ENCODE measurements around the gene CD1C. TPM values are rescaled to one million over a fixed set of nuclear protein-coding genes. Genes with fewer than 3 reads are reported as not detected.

The CD1C gene
- total and polyA plus RNA-seq, 9 of the 15 experiments (the other 6 are each of a cell fraction or from before 2014, with no cell fraction given): not detected

GRCh38 chr1:158324395-158324794, 34.7 kb downstream of the CD1C start:
- H3K9me3 ChIP-seq (replicated peaks; ENCODE audit: control insufficient read depth, insufficient read depth, low read depth, low read length): no peaks in the 10 kb centered on the region
- H3K79me2 ChIP-seq (ENCODE audit: control insufficient read depth, insufficient read depth, low read length): no peaks in the 10 kb centered on the region
- ChIA-PET POLR2A (no interaction called here), CTCF (ENCODE audit: low intra/inter-chr PET ratio) (no interaction called here)
- H3K27ac ChIP-seq (ENCODE audit: extremely low read depth, low read depth, low read length): no peak overlapping the region
- H3K9ac ChIP-seq (ENCODE audit: insufficient read depth in 1 of 2, low read depth in 2 of 2, low read length in 2 of 2): no peak overlapping the region
- no peaks in the 10 kb centered on the region for H3K36me3 ChIP-seq (ENCODE audit: control insufficient read depth, insufficient read depth, low read length)
- no peak for DNase-seq (ENCODE audit: extremely low read depth in 1 of 4, low spot score in 3 of 4)
- 2% methylated on average over 4 of the region's 4 CpGs for WGBS (ENCODE audit: insufficient coverage, low coverage, missing lambda C conversion rate)
- no peak overlapping the region for H3K4me3 ChIP-seq
- H3K27me3 ChIP-seq (ENCODE audit: control insufficient read depth in 2 of 2, insufficient read depth in 2 of 2, low read length in 2 of 2): no peaks in the 10 kb centered on the region
- H3K4me1 ChIP-seq (replicated peaks in 1 of 2; ENCODE audit: control insufficient read depth in 2 of 2, insufficient read depth in 2 of 2, low read length in 2 of 2): no peaks in the 10 kb centered on the region
- in situ Hi-C loops (cut with MboI) (no loop called here), intact Hi-C loops (cut with micrococcal nuclease) (no loop called here)
- H3K4me2 ChIP-seq (ENCODE audit: insufficient read depth, low read length): no peak overlapping the region
- no peak for FAIRE-seq
- no peaks in the 10 kb centered on the region for H3K9me1 ChIP-seq (ENCODE audit: control insufficient read depth, insufficient read depth, low read length)
- no peak overlapping the region for H2AFZ ChIP-seq (ENCODE audit: low read depth, low read length)
- TF ChIP-seq POLR3G (IDR thresholded peaks at IDR 0.05; ENCODE audit: extremely low read depth, insufficient read length, insufficient replicate concordance) (no peak), ZBTB9 (CRISPR knock-in tag; IDR thresholded peaks at IDR 0.05) (no peak), ZNF12 (CRISPR knock-in tag; IDR thresholded peaks at IDR 0.05) (no peak)
- BruUV-seq (replicated peaks): no TSS peak
- no peaks in the 10 kb centered on the region for H4K20me1 ChIP-seq (replicated peaks; ENCODE audit: control insufficient read depth, insufficient read depth, low read length)
- no peak for ATAC-seq

GRCh38 chr1:158327481-158327880, 37.8 kb downstream of the CD1C start:
- DNase-seq (ENCODE audit: extremely low read depth in 1 of 4, low spot score in 3 of 4): no peak
- ChIA-PET POLR2A (no interaction called here), CTCF (ENCODE audit: low intra/inter-chr PET ratio) (interaction anchor here (0.6 kb wide), 1 partner anchor 356 kb away, joined by 3 read pairs; no protein-coding TSS in a partner anchor)
- in situ Hi-C loops (cut with MboI) (no loop called here), intact Hi-C loops (cut with micrococcal nuclease) (no loop called here)
- H4K20me1 ChIP-seq (replicated peaks; ENCODE audit: control insufficient read depth, insufficient read depth, low read length): no peaks in the 10 kb centered on the region
- BruUV-seq (replicated peaks): no TSS peak
- H3K9ac ChIP-seq (ENCODE audit: insufficient read depth in 1 of 2, low read depth in 2 of 2, low read length in 2 of 2): no peak overlapping the region
- H3K27ac ChIP-seq (ENCODE audit: extremely low read depth, low read depth, low read length): no peak overlapping the region
- H3K79me2 ChIP-seq (ENCODE audit: control insufficient read depth, insufficient read depth, low read length): no peaks in the 10 kb centered on the region
- H3K4me3 ChIP-seq: no peak overlapping the region
- no peaks in the 10 kb centered on the region for H3K9me1 ChIP-seq (ENCODE audit: control insufficient read depth, insufficient read depth, low read length)
- no peak overlapping the region for H3K4me2 ChIP-seq (ENCODE audit: insufficient read depth, low read length)
- no peaks in the 10 kb centered on the region for H3K4me1 ChIP-seq (replicated peaks in 1 of 2; ENCODE audit: control insufficient read depth in 2 of 2, insufficient read depth in 2 of 2, low read length in 2 of 2)
- H3K36me3 ChIP-seq (ENCODE audit: control insufficient read depth, insufficient read depth, low read length): no peaks in the 10 kb centered on the region
- TF ChIP-seq MYNN (IDR thresholded peaks at IDR 0.05): no peak
- no peak for TF ChIP-seq MYNN (CRISPR knock-in tag; IDR thresholded peaks at IDR 0.05)
- TF ChIP-seq HDAC1 (IDR thresholded peaks at IDR 0.05): no peak
- no peaks in the 10 kb centered on the region for H3K9me3 ChIP-seq (replicated peaks; ENCODE audit: control insufficient read depth, insufficient read depth, low read depth, low read length)
- no peak for FAIRE-seq
- H2AFZ ChIP-seq (ENCODE audit: low read depth, low read length): no peak overlapping the region
- ATAC-seq: no peak
- no peaks in the 10 kb centered on the region for H3K27me3 ChIP-seq (ENCODE audit: control insufficient read depth in 2 of 2, insufficient read depth in 2 of 2, low read length in 2 of 2)
